Endothelial cell of umbilical vein (primary cell): Measurements from ENCODE around the gene MAP4K4. TPM values are rescaled to one million over a fixed set of nuclear protein-coding genes. Genes with fewer than 3 reads are reported as not detected.

Experiments
- BruUV-seq: library from RNA; stranded (reverse); fragments of 400-500 nt; replicated peaks from 2 replicates; lab custom pipeline; 2021; lab: Mats Ljungman, UMichigan
- CTCF ChIA-PET: fragments of 300-600, 350-600 bp; sonication (Branson Sonifier 250); formaldehyde crosslinking; loops from one replicate; lab custom pipeline; 2021; ENCODE audit warnings: antibody characterized with exemption, inconsistent platforms; lab: Charles Lee
- POLR2A ChIA-PET: fragments of 300-600, 350-600 bp; sonication (Branson Sonifier 250); formaldehyde crosslinking; loops from one replicate; lab custom pipeline; 2021; ENCODE audit warnings: antibody characterized with exemption, inconsistent platforms; lab: Charles Lee
- DNase-seq: peaks from one replicate; pipeline ENCODE4 v3.0.0-alpha.2; 2011; ENCODE audit warnings: low read depth, low spot score
- FAIRE-seq: peaks from 2 replicates; lab custom pipeline; 2011; peaks lifted over from hg19 to GRCh38; lab: Jason Lieb, UNC
- H2AFZ ChIP-seq: 2 replicates; pipeline ENCODE4 v1.6.0; 2012; ENCODE audit warnings: low read depth, low read length, control low read depth, inconsistent platforms
- H3K27ac ChIP-seq: 2 replicates; pipeline ENCODE4 v1.5.1; 2011; ENCODE audit warnings: low read depth, mild to moderate bottlenecking, control low read depth, low read length, moderate library complexity; ENCODE audit not compliant: insufficient read depth
- H3K27me3 ChIP-seq, 2 experiments: 2 replicates each; pipeline versions ENCODE4 v1.6.0 to v1.6.1; 2011; ENCODE audit warnings: low read length in 2 of 2, mixed read lengths in 1 of 2; ENCODE audit not compliant: control insufficient read depth in 2 of 2, insufficient read depth in 2 of 2
- H3K36me3 ChIP-seq, 2 experiments: 2 replicates in 1 of 2; 3 replicates in 1 of 2; pipeline ENCODE4 v1.5.1; 2011; ENCODE audit warnings: low read length in 2 of 2, mild to moderate bottlenecking in 1 of 2, moderate library complexity in 1 of 2; ENCODE audit not compliant: control insufficient read depth in 2 of 2, insufficient read depth in 2 of 2; ENCODE audit errors: extremely low read depth in 1 of 2
- H3K4me1 ChIP-seq: 3 replicates; pipeline ENCODE4 v1.5.1; 2011; ENCODE audit warnings: mild to moderate bottlenecking, low read length; ENCODE audit not compliant: control insufficient read depth, insufficient read depth; ENCODE audit errors: extremely low read depth
- H3K4me2 ChIP-seq: 2 replicates; pipeline ENCODE4 v1.6.1; 2011; ENCODE audit warnings: low read length, control low read depth, mixed read lengths; ENCODE audit not compliant: insufficient read depth
- H3K4me3 ChIP-seq, 3 experiments: fragments of 200-600 bp in 1 of 3; sonication (generic), shearing (Covaris generic) in 1 of 3; replicated peaks in 1 of 3; 2 replicates each; pipeline ENCODE4 v1.5.1; 2011 to 2016; ENCODE audit warnings: control low read depth in 3 of 3, low read length in 3 of 3, mild to moderate bottlenecking in 2 of 3, inconsistent platforms in 1 of 3, low read depth in 1 of 3, moderate library complexity in 1 of 3; ENCODE audit not compliant: insufficient read depth in 1 of 3
- H3K79me2 ChIP-seq: 2 replicates; pipeline ENCODE4 v1.6.0; 2012; ENCODE audit warnings: low read length, inconsistent platforms; ENCODE audit not compliant: control insufficient read depth, insufficient read depth
- H3K9ac ChIP-seq: replicated peaks from 2 replicates; pipeline ENCODE3; 2011; ENCODE audit warnings: low read length, control low read depth; ENCODE audit not compliant: insufficient read depth; ENCODE audit errors: extremely low read depth
- H3K9me1 ChIP-seq: replicated peaks from 3 replicates; pipeline ENCODE4 v1.6.0; 2011; ENCODE audit warnings: mild to moderate bottlenecking, low read length; ENCODE audit not compliant: control insufficient read depth, insufficient read depth; ENCODE audit errors: extremely low read depth
- H3K9me3 ChIP-seq: replicated peaks from 2 replicates; pipeline ENCODE4 v1.5.1; 2012; ENCODE audit warnings: low read length, inconsistent platforms; ENCODE audit not compliant: control insufficient read depth, insufficient read depth
- H4K20me1 ChIP-seq: replicated peaks from 2 replicates; pipeline ENCODE3; 2011; ENCODE audit warnings: mild to moderate bottlenecking, low read length; ENCODE audit not compliant: control insufficient read depth, insufficient read depth; ENCODE audit errors: extremely low read depth
- EZH2 ChIP-seq: IDR thresholded peaks from 2 replicates; pipeline ENCODE4 v1.6.1; 2012; ENCODE audit warnings: borderline replicate concordance, low read depth, mild to moderate bottlenecking, moderate library complexity, low read length, inconsistent platforms; ENCODE audit not compliant: severe bottlenecking
- FOS ChIP-seq: IDR thresholded peaks from 2 replicates; pipeline ENCODE4 v1.6.1; 2011; ENCODE audit warnings: mild to moderate bottlenecking, low read length, moderate library complexity, borderline replicate concordance; ENCODE audit not compliant: insufficient read depth
- GATA2 ChIP-seq: IDR thresholded peaks from 2 replicates; pipeline ENCODE4 v1.7.0; 2011; ENCODE audit warnings: low read depth, mild to moderate bottlenecking, moderate library complexity, mixed read lengths, low read length; ENCODE audit not compliant: insufficient read length, insufficient read depth
- JUN ChIP-seq: IDR thresholded peaks from 2 replicates; pipeline ENCODE4 v1.6.1; 2011; ENCODE audit warnings: borderline replicate concordance, low read depth; ENCODE audit not compliant: insufficient read length, insufficient read depth
- MYC ChIP-seq: IDR thresholded peaks from one replicate; pipeline ENCODE4 v1.6.1; 2011; ENCODE audit warnings: mild to moderate bottlenecking, low read depth, low read length
- POLR2A ChIP-seq: IDR thresholded peaks from 2 replicates; pipeline ENCODE4 v1.6.1; 2012; ENCODE audit warnings: low read depth, mild to moderate bottlenecking, control low read depth, low read length
- POLR2AphosphoS5 ChIP-seq: IDR thresholded peaks from 2 replicates; pipeline ENCODE4 v1.6.1; 2012; ENCODE audit warnings: low read depth, mild to moderate bottlenecking, control low read depth, low read length, moderate library complexity; ENCODE audit not compliant: insufficient read depth
- dilution Hi-C: fragments of 300-500 bp; cut with MboI; formaldehyde crosslinking; loops from one replicate; pipeline ENCODE4 v1.15.0; 2019; ENCODE audit warnings: low sequenced_read_pairs; ENCODE audit not compliant: extremely low pct_ligation_motif_present
- intact Hi-C: fragments of 100-400 bp; cut with micrococcal nuclease; formaldehyde crosslinking; loops from one replicate; pipeline ENCODE4 v1.10.0; 2022
- polyA plus RNA-seq, 4 experiments: library from polyadenylated mRNA; depleted of rRNA in 3 of 4; stranded (reverse) in 3 of 4; unstranded in 1 of 4; fragments of >200 nt; gene quantifications; 2 replicates each; pipeline versions ENCODE4 v1.2.1 to v1.2.3, GENCODE V29; 2011 to 2012; ENCODE audit warnings: missing spikeins in 1 of 4
- total RNA-seq: library from RNA; stranded (reverse); gene quantifications from 2 replicates; pipeline ENCODE4 v1.2.3, GENCODE V29; 2021
- TF ChIP-seq, protein P1 (sequence below), 2 donors: IDR thresholded peaks; 1 replicate in 1 of 2; 2 replicates in 1 of 2; pipeline ENCODE4 v1.5.1; 2011; ENCODE audit warnings: low read length in 2 of 2, mild to moderate bottlenecking in 2 of 2, moderate library complexity in 2 of 2, control low read depth in 1 of 2, inconsistent platforms in 1 of 2, low read depth in 1 of 2; ENCODE audit not compliant: insufficient read depth in 1 of 2; ENCODE audit errors: extremely low read depth in 1 of 2
- TF ChIP-seq, protein P2 (sequence below): IDR thresholded peaks from 2 replicates; pipeline ENCODE4 v1.6.1; 2011; ENCODE audit not compliant: insufficient read depth, insufficient read length

Gene MAP4K4
- total and polyA plus RNA-seq, 2 donors (not counting 3 experiments of a cell fraction or from before 2014, with no cell fraction given), result 79.4 to 269 TPM

GRCh38 chr2:101672047-101672446 is 25.5 kb upstream of the MAP4K4 start:
- no peaks in the 10 kb centered on the region for H3K27me3 ChIP-seq
- intact Hi-C loops, result no loop called here
- FAIRE-seq (no peak), DNase-seq (no peak)
- TF ChIP-seq POLR2A, result no peak
- TF ChIP-seq, protein P1, sequence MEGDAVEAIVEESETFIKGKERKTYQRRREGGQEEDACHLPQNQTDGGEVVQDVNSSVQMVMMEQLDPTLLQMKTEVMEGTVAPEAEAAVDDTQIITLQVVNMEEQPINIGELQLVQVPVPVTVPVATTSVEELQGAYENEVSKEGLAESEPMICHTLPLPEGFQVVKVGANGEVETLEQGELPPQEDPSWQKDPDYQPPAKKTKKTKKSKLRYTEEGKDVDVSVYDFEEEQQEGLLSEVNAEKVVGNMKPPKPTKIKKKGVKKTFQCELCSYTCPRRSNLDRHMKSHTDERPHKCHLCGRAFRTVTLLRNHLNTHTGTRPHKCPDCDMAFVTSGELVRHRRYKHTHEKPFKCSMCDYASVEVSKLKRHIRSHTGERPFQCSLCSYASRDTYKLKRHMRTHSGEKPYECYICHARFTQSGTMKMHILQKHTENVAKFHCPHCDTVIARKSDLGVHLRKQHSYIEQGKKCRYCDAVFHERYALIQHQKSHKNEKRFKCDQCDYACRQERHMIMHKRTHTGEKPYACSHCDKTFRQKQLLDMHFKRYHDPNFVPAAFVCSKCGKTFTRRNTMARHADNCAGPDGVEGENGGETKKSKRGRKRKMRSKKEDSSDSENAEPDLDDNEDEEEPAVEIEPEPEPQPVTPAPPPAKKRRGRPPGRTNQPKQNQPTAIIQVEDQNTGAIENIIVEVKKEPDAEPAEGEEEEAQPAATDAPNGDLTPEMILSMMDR (IDR thresholded peaks at IDR 0.05; ENCODE audit: extremely low read depth in 1 of 2, insufficient read depth in 1 of 2, low read depth in 1 of 2, low read length in 2 of 2), result no peak
- TF ChIP-seq MYC, result no peak
- no peak for TF ChIP-seq EZH2
- TF ChIP-seq FOS, result no peak
- no peak for TF ChIP-seq JUN
- TF ChIP-seq POLR2AphosphoS5, result no peak
- no peak for TF ChIP-seq GATA2
- TF ChIP-seq, protein P2, sequence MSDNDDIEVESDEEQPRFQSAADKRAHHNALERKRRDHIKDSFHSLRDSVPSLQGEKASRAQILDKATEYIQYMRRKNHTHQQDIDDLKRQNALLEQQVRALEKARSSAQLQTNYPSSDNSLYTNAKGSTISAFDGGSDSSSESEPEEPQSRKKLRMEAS, result no peak
- ChIA-PET CTCF (interaction anchor here (0.5 to 1.1 kb wide), 3 partner anchors 18 to 454 kb away, joined by 3 to 4 read pairs (median 4); no protein-coding TSS in a partner anchor), POLR2A (no interaction called here)
- no peak overlapping the region for H3K27ac ChIP-seq
- H3K79me2 ChIP-seq, result no peaks in the 10 kb centered on the region
- H3K36me3 ChIP-seq, result no peaks in the 10 kb centered on the region
- no peak overlapping the region for H2AFZ ChIP-seq
- no peak overlapping the region for H3K4me2 ChIP-seq
- no TSS peak for BruUV-seq
- H3K4me1 ChIP-seq, result no peaks in the 10 kb centered on the region
- H3K9me3 ChIP-seq, result no peaks in the 10 kb centered on the region
- no peaks in the 10 kb centered on the region for H4K20me1 ChIP-seq
- no peak overlapping the region for H3K4me3 ChIP-seq
- no peaks in the 10 kb centered on the region for H3K9me1 ChIP-seq
- H3K9ac ChIP-seq, result no peak overlapping the region
- dilution Hi-C loops, result no loop called here
